Breast epithelium (tissue), 3 donors: ENCODE results near the gene B4GALT2.

Experiments used
- CTCF ChIP-seq, 3 donors: fragments of 450-650 bp; IDR thresholded peaks; one replicate each; pipeline ENCODE4 v1.5.1; 2016 to 2017; ENCODE audit warnings: antibody characterized with exemption in 3 of 3, mild to moderate bottlenecking in 3 of 3, moderate library complexity in 3 of 3
- POLR2AphosphoS5 ChIP-seq, 3 donors: sonication (generic); formaldehyde crosslinking; IDR thresholded peaks; one replicate each; pipeline ENCODE4 v1.6.1; 2017; ENCODE audit warnings: antibody characterized with exemption in 3 of 3

- TF ChIP-seq POLR2AphosphoS5 (IDR thresholded peaks at IDR 0.05) (no peak), CTCF (IDR thresholded peaks at IDR 0.05) (no peak)
These were observed 15.1 kb upstream of the B4GALT2 start for GRCh38 chr1:43963890-43964289.
